Uterus (tissue), 4 donors: ENCODE measurements around the gene STIM1. TPM values are rescaled to one million over a fixed set of nuclear protein-coding genes. Genes with fewer than 3 reads are reported as not detected.

ENCODE experiments used
- DNase-seq, 2 donors: peaks; one replicate each; pipeline ENCODE4 v3.0.0-alpha.2; 2019 to 2020
- H3K27ac ChIP-seq, 2 donors: fragments of 200-600 bp; sonication (generic); 1 replicate in 1 of 2; 2 replicates in 1 of 2; pipeline ENCODE4 v1.5.1; 2016 to 2018
- H3K27me3 ChIP-seq, 2 donors: fragments of 200-600 bp; sonication (generic); one replicate each; pipeline ENCODE4 v1.5.1; 2018 to 2019; ENCODE audit warnings: control low read depth in 1 of 2
- H3K36me3 ChIP-seq, 2 donors: fragments of 200-600 bp; sonication (generic); one replicate each; pipeline ENCODE4 v1.5.1; 2019; ENCODE audit warnings: control low read depth in 1 of 2
- H3K4me1 ChIP-seq, 2 donors: fragments of 200-600 bp; sonication (generic); one replicate each; pipeline ENCODE4 v1.5.1; 2018 to 2019; ENCODE audit warnings: control low read depth in 1 of 2
- H3K4me3 ChIP-seq, 2 donors: fragments of 200-600 bp; sonication (generic); 1 replicate in 1 of 2; 2 replicates in 1 of 2; pipeline ENCODE4 v1.5.1; 2018 to 2019; ENCODE audit warnings: mild to moderate bottlenecking in 1 of 2
- H3K9me3 ChIP-seq, 2 donors: fragments of 200-600 bp; sonication (generic); one replicate each; pipeline ENCODE4 v1.5.1; 2019; ENCODE audit warnings: control low read depth in 1 of 2
- CTCF ChIP-seq, 4 experiments: fragments of 200-600 bp in 2 of 4; fragments of 450-650 bp in 2 of 4; sonication (generic) in 2 of 4; IDR thresholded peaks; one replicate each; pipeline ENCODE4 v1.5.1; 2016 to 2019; ENCODE audit warnings: antibody characterized with exemption in 4 of 4, mild to moderate bottlenecking in 2 of 4, moderate library complexity in 1 of 4
- POLR2A ChIP-seq, 2 donors: fragments of 450-650 bp; IDR thresholded peaks; one replicate each; pipeline ENCODE4 v1.6.1; 2016; ENCODE audit warnings: antibody characterized with exemption in 2 of 2, mild to moderate bottlenecking in 1 of 2, moderate library complexity in 1 of 2
- intact Hi-C: fragments of 100-400 bp; cut with DNase I; formaldehyde crosslinking; loops from one replicate; pipeline ENCODE4 v1.15.1; 2023; ENCODE audit warnings: low total_unique reads
- total RNA-seq, 4 donors: library from RNA; depleted of rRNA in 3 of 4; stranded (reverse); fragments of >200 nt in 3 of 4; gene quantifications; one replicate each; pipeline versions ENCODE4 v1.1.0 to v1.2.4, GENCODE V29; 2014 to 2023
- donor health status: DM: yes; HTN: yes; CAD: no.

STIM1 gene
- total RNA-seq, 4 donors from 2014 or later, result 37.6 to 114 (median 56.3) TPM

- Histone ChIP-seq H3K27ac (peak overlapping the region; percentile 82 to 91), H3K4me1 (peaks cover 5 to 16% of the 10 kb centered on the region in 2 donors), H3K9me3 (no peaks in the 10 kb centered on the region), H3K27me3 (no peaks in the 10 kb centered on the region), H3K4me3 (no peak overlapping the region), H3K36me3 (no peaks in the 10 kb centered on the region)
- no peak for DNase-seq
- intact Hi-C loops, result no loop called here
- TF ChIP-seq CTCF (IDR thresholded peaks at IDR 0.05) (no peak), POLR2A (IDR thresholded peaks at IDR 0.05) (no peak)
These were observed 83.7 kb downstream of the STIM1 start for GRCh38 chr11:3939211-3939610.

DNA sequence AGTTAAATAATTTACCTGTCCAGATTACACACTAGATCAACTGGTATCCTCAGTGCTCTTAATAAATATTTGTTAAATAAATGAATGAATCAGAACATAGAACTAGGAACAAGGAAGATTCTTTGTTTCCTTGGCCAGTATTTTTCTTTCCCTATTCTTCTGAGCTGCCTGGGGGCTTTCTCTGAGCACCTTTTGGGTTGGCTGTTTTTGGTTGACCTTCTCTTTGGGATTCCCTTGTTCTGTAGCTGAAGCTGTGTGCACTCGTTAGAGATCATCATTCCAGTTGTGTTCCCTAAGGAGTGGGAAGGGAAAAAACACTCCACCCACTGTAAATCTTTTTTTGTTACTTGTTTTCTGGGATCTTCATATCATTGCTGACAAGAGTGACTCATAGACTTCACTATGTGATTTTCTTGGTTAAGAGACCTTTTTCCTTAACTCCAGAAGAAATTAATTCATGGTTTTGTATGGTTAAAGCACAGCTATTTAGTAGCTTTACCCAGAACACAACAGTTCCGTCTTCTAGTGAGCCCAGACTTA lies 84.3 kb downstream of the STIM1 start:
- no peak for DNase-seq
- Histone ChIP-seq H3K4me3 (no peak overlapping the region), H3K27ac (peak overlapping the region; percentile 82 to 91), H3K4me1 (peaks cover 5 to 21% of the 10 kb centered on the region in 2 donors), H3K9me3 (no peaks in the 10 kb centered on the region), H3K36me3 (no peaks in the 10 kb centered on the region), H3K27me3 (no peaks in the 10 kb centered on the region)
- intact Hi-C loops, result no loop called here
- TF ChIP-seq CTCF (IDR thresholded peaks at IDR 0.05), result no peak
- no peak for TF ChIP-seq POLR2A (IDR thresholded peaks at IDR 0.05)

- Histone ChIP-seq H3K4me1 (peaks cover 11 to 24% of the 10 kb centered on the region in 2 donors), H3K27ac (peak overlapping the region; percentile 82 to 91), H3K9me3 (no peaks in the 10 kb centered on the region), H3K27me3 (no peaks in the 10 kb centered on the region), H3K36me3 (no peaks in the 10 kb centered on the region), H3K4me3 (no peak overlapping the region)
- no peak for DNase-seq
- intact Hi-C loops, result no loop called here
- TF ChIP-seq POLR2A (IDR thresholded peaks at IDR 0.05) (no peak), CTCF (IDR thresholded peaks at IDR 0.05) (no peak)
These were observed 86.9 kb downstream of the STIM1 start for GRCh38 chr11:3942160-3942955.

DNA sequence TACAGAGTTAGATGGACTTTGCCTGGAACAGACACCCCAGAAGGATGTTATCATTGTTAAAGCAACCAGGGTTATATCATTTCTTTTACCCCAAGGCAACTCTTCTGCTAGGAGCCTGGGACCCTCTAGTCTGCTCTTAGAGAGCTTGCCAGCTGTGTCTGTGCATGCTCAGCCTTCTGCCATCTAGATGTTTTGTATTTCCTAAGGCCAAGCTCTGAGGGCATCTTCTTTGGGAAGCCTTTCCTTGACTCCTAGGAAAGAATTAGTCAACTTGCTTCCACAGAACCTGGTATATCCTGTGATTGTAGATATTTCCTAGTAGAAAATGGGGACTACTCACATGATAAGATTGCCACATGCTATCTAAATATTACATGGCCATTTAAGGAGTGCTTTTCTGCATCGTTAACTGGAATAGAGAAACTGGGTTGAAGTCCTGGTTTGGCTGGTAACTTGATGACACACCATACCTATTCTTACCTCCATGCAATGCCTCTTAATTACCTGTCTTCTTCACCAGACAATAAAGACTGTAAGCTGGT lies 87.6 kb downstream of the STIM1 start:
- TF ChIP-seq POLR2A (IDR thresholded peaks at IDR 0.05) (no peak), CTCF (IDR thresholded peaks at IDR 0.05) (no peak)
- intact Hi-C loops, result no loop called here
- H3K4me1 ChIP-seq, result peaks cover 11 to 29% of the 10 kb centered on the region in 2 donors
- no peak for DNase-seq
- H3K4me3 ChIP-seq, result no peak overlapping the region
- H3K27me3 ChIP-seq, result no peaks in the 10 kb centered on the region
- no peaks in the 10 kb centered on the region for H3K9me3 ChIP-seq
- H3K27ac ChIP-seq, result peak overlapping the region; percentile 82 to 91
- H3K36me3 ChIP-seq, result no peaks in the 10 kb centered on the region

DNA sequence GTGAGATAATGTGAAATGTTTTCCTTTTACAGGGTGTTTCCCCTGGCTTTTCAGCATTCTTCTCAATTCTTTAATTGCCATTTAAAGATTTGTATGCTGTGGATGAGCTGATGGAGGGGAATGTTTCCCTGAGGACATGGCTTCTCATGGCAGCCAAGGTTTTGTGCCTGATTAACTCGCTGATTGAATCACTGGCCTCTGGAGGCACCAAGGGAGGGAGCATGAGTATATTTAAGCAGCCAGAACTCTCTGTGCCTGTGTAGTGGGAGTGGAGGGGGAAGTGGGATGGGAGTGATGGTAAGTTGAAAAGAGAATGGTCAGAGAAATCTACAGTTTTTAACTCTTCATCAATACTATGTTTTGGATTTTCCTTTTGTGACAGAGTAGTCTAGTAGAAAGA lies 88.7 kb downstream of the STIM1 start:
- TF ChIP-seq POLR2A (IDR thresholded peaks at IDR 0.05) (no peak), CTCF (IDR thresholded peaks at IDR 0.05) (no peak)
- Histone ChIP-seq H3K4me1 (peaks cover 11 to 23% of the 10 kb centered on the region in 2 donors), H3K9me3 (no peaks in the 10 kb centered on the region), H3K36me3 (no peaks in the 10 kb centered on the region), H3K27me3 (no peaks in the 10 kb centered on the region), H3K27ac (peak overlapping the region; percentile 82 to 91), H3K4me3 (no peak overlapping the region)
- intact Hi-C loops, result no loop called here
- DNase-seq, result peak; percentile 37 to 47
